GM12873 (cell line): ENCODE results near the gene MT2A.

Experiments used
- CTCF ChIP-seq: IDR thresholded peaks from 2 replicates; pipeline ENCODE4 v1.5.1; 2012; ENCODE audit warnings: low read depth, mild to moderate bottlenecking, moderate library complexity, low read length, control low read depth; ENCODE audit not compliant: insufficient read depth; ENCODE audit errors: missing control alignments

MT2A gene

GRCh38 chr16:56608876-56609462, 585 bp downstream of the MT2A start:
- TF ChIP-seq CTCF = no peak

DNA sequence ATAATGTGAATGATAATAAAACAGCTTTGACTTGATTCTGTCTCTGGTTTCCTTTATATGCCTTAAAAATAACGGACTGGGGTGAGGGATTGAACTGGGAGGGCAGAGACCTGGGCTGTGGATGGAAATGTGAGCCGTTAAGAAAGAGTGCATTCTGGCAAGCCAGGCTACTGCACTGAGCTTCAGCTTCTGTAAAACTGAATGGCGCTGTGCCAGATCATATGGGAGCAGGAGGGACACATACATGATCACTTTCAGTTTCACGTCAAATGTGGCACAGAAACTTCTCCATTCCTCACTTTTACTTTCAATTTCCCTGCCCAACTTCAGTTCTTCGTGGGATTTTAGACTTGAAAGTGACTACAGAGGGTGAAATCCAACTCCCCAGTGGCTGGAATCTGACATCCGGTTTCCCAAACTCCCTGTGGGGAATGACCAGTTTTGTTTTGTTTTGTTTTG, 1.1 kb downstream of the MT2A start:
- peak; percentile 1 for TF ChIP-seq CTCF

GRCh38 chr16:56610017-56610608, 1.7 kb downstream of the MT2A start:
- no peak for TF ChIP-seq CTCF

- no peak for TF ChIP-seq CTCF
These were observed 2.3 kb downstream of the MT2A start for GRCh38 chr16:56610609-56611111.

- no peak for TF ChIP-seq CTCF
These were observed 3.0 kb downstream of the MT2A start for GRCh38 chr16:56611281-56611833.

- no peak for TF ChIP-seq CTCF
These were observed 5.3 kb downstream of the MT2A start for GRCh38 chr16:56613706-56614105.

GRCh38 chr16:56614549-56614991, 6.2 kb downstream of the MT2A start:
- TF ChIP-seq CTCF = no peak
